ENCODE data around the gene EPHA4.

DNA sequence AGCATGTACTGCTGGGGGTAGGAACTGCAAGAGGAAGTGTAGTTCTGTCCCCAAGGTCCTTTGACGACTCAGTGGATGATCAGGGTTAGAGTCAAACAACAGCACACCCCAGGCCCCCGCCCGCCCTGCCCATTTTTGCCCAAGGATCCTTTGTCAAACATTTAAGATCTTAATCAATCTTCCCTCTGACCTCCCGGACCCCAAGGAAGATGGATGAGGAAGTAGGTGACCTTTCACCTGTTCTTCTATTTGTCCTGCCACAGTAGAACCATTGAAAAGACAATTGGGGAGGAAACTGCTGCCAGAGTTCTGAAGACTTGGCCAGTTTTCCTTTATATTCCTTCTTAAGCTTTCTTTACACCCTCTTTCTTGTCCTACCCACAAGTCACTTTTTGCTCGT is 12.1 kb downstream of the EPHA4 start:
- no peak for TF ChIP-seq EZH2phosphoT487 (IDR thresholded peaks at IDR 0.05; ENCODE audit: insufficient read depth, low read depth)
- TF ChIP-seq EZH2 (IDR thresholded peaks at IDR 0.05; ENCODE audit: insufficient read depth, poor library complexity, severe bottlenecking): no peak

Data from GM23248 (cell line).